Esophagus squamous epithelium (tissue), 4 donors: ENCODE measurements around the gene AOPEP.

Experiments
- CTCF ChIP-seq, 6 experiments: fragments of 450-650 bp in 4 of 6; fragments of 200-600 bp in 2 of 6; sonication (generic) in 2 of 6; IDR thresholded peaks; one replicate each; pipeline ENCODE4 v1.5.1; 2016 to 2019; ENCODE audit warnings: antibody characterized with exemption in 6 of 6, mild to moderate bottlenecking in 4 of 6, moderate library complexity in 4 of 6
- POLR2A ChIP-seq, 4 donors: fragments of 450-650 bp; IDR thresholded peaks; one replicate each; pipeline ENCODE4 v1.6.1; 2017; ENCODE audit warnings: antibody characterized with exemption in 4 of 4, mild to moderate bottlenecking in 4 of 4, moderate library complexity in 3 of 4

DNA sequence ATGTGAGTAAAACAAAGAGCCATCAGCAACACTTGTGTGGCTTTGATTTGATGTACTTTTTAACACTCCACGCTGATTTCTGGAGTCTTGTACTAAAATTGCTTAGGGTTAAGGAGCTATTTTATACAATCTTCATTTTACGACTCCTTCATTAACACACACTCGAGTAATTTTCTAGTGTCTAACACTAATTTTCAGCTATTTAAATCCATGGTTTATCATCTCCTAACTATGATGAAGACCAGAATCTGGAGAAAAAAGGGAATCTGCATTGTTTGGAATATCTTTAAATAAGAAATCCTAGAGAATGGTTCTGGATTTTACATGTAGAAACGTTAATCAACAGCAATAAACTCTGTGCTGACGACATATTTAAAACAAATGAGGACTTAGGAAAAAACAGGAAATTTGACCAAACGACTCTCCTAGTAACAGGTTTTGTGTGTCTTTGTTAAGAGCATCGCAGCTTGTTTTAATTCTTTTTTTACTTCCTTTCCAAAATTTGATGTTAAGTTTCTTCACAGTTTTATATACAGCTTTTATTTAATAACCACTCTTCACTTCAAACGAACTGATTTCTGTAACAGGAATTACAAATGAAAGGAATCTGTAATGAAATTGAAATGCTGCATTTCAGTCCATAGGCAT, 138.5 kb downstream of the AOPEP start:
- TF ChIP-seq POLR2A (IDR thresholded peaks at IDR 0.05) (no peak), CTCF (IDR thresholded peaks at IDR 0.05) (no peak)
